RWPE2 (cell line): ENCODE results near the gene USP44.
A peak's percentile ranks its signal among the peaks of the same experiment; 100 is the strongest.
"Not testable (repeated sequence)": the region's sequence is repeated elsewhere in the genome, so short reads cannot be mapped to it uniquely, and the experiment has no call there.

ENCODE experiments used
- ATAC-seq: fragments of 200-7000 bp; cut with Tn5 transposase; 3 replicates; pipeline ENCODE4 v1.9.1; 2021; ENCODE audit warnings: low read depth
- DNase-seq: peaks from one replicate; pipeline ENCODE4 v3.0.0-alpha.2; 2020; ENCODE audit warnings: low spot score
- H3K27ac ChIP-seq: fragments of 450-650 bp; 2 replicates; pipeline ENCODE4 v1.5.1; 2017; ENCODE audit warnings: mild to moderate bottlenecking; ENCODE audit not compliant: poor library complexity, severe bottlenecking
- H3K27me3 ChIP-seq: fragments of 250-450 bp; sonication (Bioruptor Pico); 2 replicates; pipeline ENCODE4 v1.5.1; 2021; ENCODE audit warnings: mild to moderate bottlenecking, moderate library complexity; ENCODE audit not compliant: insufficient read depth, poor library complexity, severe bottlenecking
- H3K36me3 ChIP-seq: fragments of 250-450 bp; sonication (Bioruptor Pico); 2 replicates; pipeline ENCODE4 v1.5.1; 2020; ENCODE audit warnings: low read depth, mild to moderate bottlenecking, moderate library complexity
- H3K4me1 ChIP-seq: fragments of 250-450 bp; sonication (Bioruptor Pico); 2 replicates; pipeline ENCODE4 v1.5.1; 2021; ENCODE audit warnings: mild to moderate bottlenecking, moderate library complexity; ENCODE audit not compliant: insufficient read depth, poor library complexity, severe bottlenecking
- H3K4me3 ChIP-seq: fragments of 250-450 bp; sonication (Bioruptor Pico); 2 replicates; pipeline ENCODE4 v1.5.1; 2021; ENCODE audit warnings: mild to moderate bottlenecking, moderate library complexity; ENCODE audit not compliant: severe bottlenecking
- H3K9me3 ChIP-seq: fragments of 250-450 bp; sonication (Bioruptor Pico); 2 replicates; pipeline ENCODE4 v1.5.1; 2021; ENCODE audit warnings: mild to moderate bottlenecking, moderate library complexity; ENCODE audit not compliant: severe bottlenecking
- CTCF ChIP-seq: fragments of 450-650 bp; IDR thresholded peaks from one replicate; pipeline ENCODE4 v1.5.1; 2017; ENCODE audit warnings: mild to moderate bottlenecking, moderate library complexity; ENCODE audit not compliant: poor library complexity, severe bottlenecking

Gene USP44

DNA sequence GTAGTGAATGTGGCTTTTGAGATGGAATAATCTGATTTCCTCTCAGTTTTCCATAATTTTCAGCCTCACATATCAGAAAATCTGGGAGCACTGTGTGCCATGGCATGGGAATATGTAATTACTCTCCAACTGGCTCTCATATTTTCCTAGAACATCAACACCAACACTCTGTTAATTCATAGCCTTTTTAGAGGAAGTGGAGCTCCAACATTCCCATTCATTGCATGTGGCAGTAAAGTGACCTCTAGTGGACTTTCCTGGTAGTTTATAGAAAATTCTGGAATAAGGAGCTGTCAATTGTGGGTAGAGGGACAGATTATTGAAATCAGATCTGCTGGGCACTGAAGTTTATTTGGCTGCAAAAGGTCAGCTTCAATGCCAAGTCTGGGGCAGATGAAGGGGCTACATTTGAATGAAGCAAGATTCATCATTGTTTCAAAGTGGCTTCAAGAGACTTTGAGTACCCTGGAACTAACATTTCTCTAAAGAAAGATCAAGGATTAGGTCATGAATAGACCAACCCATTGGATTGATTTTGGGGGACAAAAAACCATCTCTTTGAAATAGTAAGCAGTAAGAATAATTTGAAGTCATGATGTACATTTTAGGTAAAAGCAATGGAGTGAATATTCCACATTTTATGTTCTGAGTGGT, 23.6 kb upstream of the USP44 start:
- Histone ChIP-seq H3K27ac (no peak overlapping the region), H3K27me3 (no peaks in the 10 kb centered on the region), H3K9me3 (no peaks in the 10 kb centered on the region), H3K4me1 (no peaks in the 10 kb centered on the region), H3K4me3 (no peak overlapping the region), H3K36me3 (no peaks in the 10 kb centered on the region)
- ATAC-seq = peak; percentile 62; the same call in 2 of the 3 replicates
- peak; percentile 92 for TF ChIP-seq CTCF
- DNase-seq = no peak

GRCh38 chr12:95573951-95574576, 22.8 kb upstream of the USP44 start:
- no peak for ATAC-seq

GRCh38 chr12:95571369-95571768, 20.1 kb upstream of the USP44 start:
- ATAC-seq (no peak), DNase-seq (no peak)
- no peaks in the 10 kb centered on the region for H3K27me3 ChIP-seq
- no peak overlapping the region for H3K27ac ChIP-seq
- no peaks in the 10 kb centered on the region for H3K36me3 ChIP-seq
- H3K9me3 ChIP-seq = no peaks in the 10 kb centered on the region
- no peak for TF ChIP-seq CTCF
- no peak overlapping the region for H3K4me3 ChIP-seq
- H3K4me1 ChIP-seq = no peaks in the 10 kb centered on the region

More at GRCh38 chr12:95573951-95574576, 22.8 kb upstream of the USP44 start:
- Histone ChIP-seq H3K36me3 (no peaks in the 10 kb centered on the region), H3K27me3 (no peaks in the 10 kb centered on the region), H3K27ac (no peak overlapping the region), H3K9me3 (no peaks in the 10 kb centered on the region), H3K4me1 (no peaks in the 10 kb centered on the region), H3K4me3 (no peak overlapping the region)
- no peak for DNase-seq
- TF ChIP-seq CTCF = no peak

- H3K27ac ChIP-seq, ATAC-seq, H3K27me3 ChIP-seq, DNase-seq, H3K9me3 ChIP-seq, H3K36me3 ChIP-seq, H3K4me1 ChIP-seq, H3K4me3 ChIP-seq: not testable (repeated sequence)
Measured at GRCh38 chr12:95568045-95568444, 16.8 kb upstream of the USP44 start.

DNA sequence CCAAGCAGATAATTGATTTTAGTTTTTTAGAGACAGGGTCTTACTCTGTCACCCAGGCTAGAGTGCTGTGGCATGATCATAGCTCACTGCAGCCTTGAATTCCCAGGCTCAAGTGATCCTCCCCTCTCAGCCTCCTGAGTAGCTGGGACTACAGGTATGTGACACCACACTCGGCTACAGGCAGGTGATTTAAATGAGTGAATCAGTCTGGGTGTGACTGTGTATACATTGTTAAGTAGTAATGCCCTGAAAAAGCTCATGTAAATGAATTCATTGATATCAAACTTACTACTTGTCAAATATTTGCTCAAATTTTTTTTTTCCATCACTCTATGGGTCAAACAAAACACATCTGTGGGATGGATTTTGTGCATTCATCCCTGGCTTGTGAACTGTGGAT, 6.3 kb upstream of the USP44 start:
- no peaks in the 10 kb centered on the region for H3K9me3 ChIP-seq
- H3K27me3 ChIP-seq = no peaks in the 10 kb centered on the region
- TF ChIP-seq CTCF = no peak
- no peak overlapping the region for H3K4me3 ChIP-seq
- ATAC-seq = no peak
- DNase-seq = no peak
- no peaks in the 10 kb centered on the region for H3K36me3 ChIP-seq
- H3K4me1 ChIP-seq = no peaks in the 10 kb centered on the region
- no peak overlapping the region for H3K27ac ChIP-seq
